ENCODE measurements around the gene FYN.

The FYN gene

GRCh38 chr6:111692327-111693164 lies 180.7 kb downstream of the FYN start:
- TF ChIP-seq CTCF (IDR thresholded peaks at IDR 0.05), result no peak

- no peak for TF ChIP-seq CTCF (IDR thresholded peaks at IDR 0.05)
Measured at GRCh38 chr6:111691345-111692225, 181.7 kb downstream of the FYN start.

GRCh38 chr6:111689946-111690345 lies 183.3 kb downstream of the FYN start:
- no peak for TF ChIP-seq CTCF (IDR thresholded peaks at IDR 0.05)

DNA sequence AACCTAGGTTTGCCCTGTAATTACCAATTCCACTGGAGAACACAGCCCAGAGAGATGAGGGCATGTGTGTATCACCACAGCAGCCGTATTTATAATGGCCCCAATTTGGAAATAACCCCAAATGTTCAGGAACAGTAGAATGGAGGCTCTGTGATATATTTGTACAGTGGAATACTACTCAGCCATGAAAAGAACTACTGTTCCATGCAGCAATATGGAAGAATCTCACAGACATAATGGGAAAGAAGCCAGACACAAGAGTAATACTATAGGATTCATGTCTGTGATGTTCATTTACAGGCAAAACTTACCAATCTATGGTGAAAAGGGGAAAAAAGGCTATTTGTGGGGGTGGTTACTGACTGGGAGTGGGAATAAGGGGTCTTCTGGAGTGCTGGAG lies 183.8 kb downstream of the FYN start:
- TF ChIP-seq CTCF (IDR thresholded peaks at IDR 0.05), result no peak

DNA sequence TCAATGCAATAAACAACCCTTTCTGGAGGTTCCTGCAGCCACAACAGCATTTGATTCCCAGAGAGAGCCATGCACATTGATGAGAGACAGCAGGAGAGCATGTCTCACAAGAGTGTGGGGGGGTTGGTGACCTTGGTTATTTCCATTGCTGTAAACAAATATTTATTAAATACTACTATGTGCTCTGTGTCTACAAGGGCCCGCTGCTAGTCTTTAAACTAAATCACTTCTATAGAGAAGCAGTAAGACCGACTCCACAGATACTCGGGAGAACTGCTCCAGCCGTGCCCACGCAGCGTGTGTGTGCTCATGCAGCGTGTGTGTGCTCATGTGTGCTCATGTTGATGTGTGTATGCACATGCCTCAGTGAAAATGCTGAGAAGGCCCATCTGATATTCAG lies 184.9 kb downstream of the FYN start:
- TF ChIP-seq CTCF (IDR thresholded peaks at IDR 0.05), result no peak

- TF ChIP-seq CTCF (IDR thresholded peaks at IDR 0.05), result no peak
Measured at GRCh38 chr6:111687652-111688051, 185.6 kb downstream of the FYN start.

- TF ChIP-seq CTCF (IDR thresholded peaks at IDR 0.05), result no peak
Measured at GRCh38 chr6:111686932-111687266, 186.4 kb downstream of the FYN start.

Data from LNCAP (cell line).